NCI-H187 (cell line): Measurements from ENCODE around the gene TEKT2.

Source experiments
- DNase-seq, 2 experiments: peaks; one replicate each; lab custom pipeline; 2025; lab: John Stamatoyannopoulos, UW

Gene TEKT2

DNA sequence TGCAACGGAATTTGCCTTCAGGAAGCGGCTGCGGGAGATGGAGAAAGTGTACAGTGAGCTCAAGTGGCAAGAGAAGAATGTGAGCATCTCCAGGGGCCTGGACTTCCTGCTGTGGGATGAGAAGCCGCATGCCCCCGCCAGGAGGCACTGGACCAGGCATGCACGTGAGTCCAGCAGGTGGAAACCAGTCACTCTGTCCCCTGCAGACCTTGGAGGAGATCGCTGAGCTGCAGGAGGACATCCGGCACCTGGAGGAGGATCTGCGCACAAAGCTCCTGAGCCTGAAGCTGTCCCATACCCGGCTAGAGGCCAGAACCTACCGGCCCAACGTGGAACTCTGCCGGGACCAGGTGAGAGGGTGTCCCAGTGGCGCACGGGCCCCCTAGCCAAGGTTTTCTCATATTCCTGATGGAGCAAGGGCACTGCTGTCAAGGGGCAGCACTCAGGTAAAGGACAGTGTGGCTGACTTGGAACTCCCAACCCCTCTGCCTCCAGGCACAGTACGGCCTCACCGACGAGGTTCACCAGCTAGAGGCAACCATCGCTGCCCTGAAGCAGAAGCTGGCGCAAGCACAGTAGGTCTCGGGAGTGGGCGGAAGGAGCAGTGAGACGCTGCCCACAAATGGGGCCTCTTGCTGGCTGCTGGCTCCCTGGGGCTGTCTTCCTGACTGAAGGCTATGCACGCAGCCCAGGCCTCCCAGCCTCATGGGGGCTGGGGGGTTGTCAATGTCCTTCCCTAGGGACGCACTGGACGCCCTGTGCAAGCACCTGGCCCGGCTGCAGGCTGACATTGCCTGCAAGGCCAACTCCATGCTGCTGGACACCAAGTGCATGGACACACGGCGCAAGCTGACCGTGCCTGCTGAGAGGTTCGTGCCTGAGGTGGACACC is 3.6 kb downstream of the TEKT2 start:
- DNase-seq = no peak

DNA sequence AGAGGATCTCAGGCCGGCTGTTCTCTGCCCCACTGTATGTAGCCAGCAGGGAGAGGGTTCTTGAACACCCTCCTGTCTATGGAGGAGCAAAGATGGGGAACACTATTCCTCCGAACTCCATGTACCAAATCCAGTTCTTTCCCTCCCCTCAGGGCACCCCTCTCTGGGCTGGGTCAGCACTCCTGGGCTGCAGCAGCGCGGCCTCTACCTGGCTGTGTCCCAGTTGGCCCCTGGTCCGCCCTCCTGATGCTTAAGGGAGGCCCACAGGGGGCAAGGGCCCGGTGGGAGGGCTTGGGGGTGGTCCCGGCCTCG is 4.3 kb downstream of the TEKT2 start:
- no peak for DNase-seq

DNA sequence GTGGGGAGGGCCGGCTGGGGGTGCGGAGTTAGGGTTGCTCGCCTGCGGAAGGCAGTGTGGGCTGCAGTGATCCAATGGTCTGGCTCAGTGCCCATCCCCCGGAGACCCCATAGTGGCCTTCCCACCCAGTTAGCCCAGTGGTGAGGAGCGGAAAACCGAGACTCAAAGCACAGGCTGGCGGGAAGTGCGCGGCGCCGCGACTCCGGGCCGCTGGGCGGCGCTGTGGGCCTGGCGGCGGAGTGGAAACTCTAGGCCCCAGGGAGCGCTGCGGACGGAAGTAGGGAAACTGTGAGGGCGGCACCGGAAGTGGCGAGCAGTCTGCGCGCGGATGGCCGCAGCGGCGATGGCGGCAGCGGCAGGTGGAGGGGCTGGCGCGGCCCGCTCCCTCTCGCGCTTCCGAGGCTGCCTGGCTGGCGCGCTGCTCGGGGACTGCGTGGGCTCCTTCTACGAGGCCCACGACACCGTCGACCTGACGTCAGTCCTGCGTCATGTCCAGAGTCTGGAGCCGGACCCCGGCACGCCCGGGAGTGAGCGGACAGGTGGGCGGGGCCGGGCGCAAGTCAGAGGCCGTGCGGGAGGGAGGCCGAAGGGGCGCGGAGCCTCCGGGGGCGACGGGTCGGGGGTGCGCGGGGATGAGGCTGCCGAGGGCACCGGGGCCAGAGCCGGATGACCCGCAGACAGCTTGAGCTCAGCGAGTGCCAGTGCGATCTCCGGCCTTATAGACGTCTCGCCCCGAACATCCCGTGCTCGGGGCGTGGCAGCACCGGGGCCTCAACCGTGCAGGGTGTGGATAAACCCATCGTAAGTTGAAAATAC is 4.9 kb downstream of the TEKT2 start, which contains the start of gene ADPRS:
Gene ADPRS, plus strand, starts transcription at position 316 of the 816 bp plus-strand sequence. Its CDS starts 13 bp downstream, at position 329.
- peak; percentile 59 to 74 for DNase-seq

DNA sequence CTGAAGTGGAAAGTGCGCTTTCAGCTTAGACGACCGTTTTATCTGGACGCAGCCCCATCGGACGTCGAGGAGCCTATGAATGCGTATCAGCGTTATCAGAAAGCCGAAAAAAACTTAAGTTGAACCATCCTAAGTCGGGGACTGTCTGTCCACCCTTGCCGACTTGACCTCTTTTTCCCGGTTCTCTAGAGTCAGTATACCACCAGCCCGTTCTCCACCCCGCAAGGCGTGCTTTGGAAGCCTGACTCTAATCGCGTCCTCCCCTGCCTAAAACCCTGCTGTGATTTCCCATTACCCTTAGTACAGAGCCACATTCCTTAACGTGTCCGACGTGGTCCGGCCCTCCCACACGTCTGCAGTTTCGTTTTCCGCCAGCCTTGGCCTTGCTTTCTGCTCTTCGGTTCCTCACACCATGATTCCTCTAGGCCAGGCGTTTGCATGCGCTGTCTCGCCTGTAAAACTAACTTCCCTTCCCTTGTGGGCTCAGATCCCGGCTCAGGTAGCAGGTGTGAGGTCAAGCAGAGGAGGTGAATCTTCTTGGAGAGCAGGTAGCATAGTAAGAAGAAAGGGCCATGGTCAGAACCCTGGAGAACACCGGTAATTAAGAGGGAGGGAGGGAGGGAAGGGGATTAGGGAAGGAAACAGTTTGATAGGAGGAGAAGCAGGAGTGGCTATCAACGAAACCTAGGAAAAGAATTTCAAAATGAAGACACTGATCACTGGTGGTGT is 5.7 kb downstream of the TEKT2 start:
- DNase-seq = no peak

DNA sequence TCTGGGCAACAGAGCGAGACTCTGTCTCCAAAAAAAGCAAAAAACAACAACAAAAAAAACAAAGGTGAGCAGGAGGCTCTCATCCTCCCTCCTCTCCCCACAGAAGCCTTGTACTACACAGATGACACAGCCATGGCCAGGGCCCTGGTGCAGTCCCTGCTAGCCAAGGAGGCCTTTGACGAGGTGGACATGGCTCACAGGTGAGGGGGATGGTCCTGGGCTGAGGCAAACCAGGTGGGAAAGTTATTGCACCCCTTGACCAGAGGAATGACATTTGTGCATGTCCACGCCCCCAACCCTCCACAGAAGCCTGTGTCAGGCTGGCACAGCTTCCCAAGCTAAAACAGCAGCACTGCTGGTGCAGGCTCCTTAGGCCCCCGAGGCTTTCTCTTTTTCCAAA is 7.2 kb downstream of the TEKT2 start:
- DNase-seq = no peak

DNA sequence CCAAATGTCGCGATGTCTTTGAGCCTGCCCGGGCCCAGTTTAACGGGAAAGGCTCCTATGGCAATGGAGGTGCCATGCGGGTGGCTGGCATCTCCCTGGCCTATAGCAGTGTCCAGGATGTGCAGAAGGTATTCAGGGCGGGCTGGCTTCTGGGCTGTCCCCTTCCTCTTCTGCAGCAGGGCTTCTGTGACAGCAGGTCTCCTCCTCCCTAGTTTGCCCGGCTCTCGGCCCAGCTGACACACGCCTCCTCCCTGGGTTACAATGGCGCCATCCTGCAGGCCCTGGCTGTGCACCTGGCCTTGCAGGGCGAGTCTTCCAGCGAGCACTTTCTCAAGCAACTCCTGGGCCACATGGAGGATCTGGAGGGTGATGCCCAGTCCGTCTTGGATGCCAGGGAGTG is 7.8 kb downstream of the TEKT2 start:
- DNase-seq = no peak

DNA sequence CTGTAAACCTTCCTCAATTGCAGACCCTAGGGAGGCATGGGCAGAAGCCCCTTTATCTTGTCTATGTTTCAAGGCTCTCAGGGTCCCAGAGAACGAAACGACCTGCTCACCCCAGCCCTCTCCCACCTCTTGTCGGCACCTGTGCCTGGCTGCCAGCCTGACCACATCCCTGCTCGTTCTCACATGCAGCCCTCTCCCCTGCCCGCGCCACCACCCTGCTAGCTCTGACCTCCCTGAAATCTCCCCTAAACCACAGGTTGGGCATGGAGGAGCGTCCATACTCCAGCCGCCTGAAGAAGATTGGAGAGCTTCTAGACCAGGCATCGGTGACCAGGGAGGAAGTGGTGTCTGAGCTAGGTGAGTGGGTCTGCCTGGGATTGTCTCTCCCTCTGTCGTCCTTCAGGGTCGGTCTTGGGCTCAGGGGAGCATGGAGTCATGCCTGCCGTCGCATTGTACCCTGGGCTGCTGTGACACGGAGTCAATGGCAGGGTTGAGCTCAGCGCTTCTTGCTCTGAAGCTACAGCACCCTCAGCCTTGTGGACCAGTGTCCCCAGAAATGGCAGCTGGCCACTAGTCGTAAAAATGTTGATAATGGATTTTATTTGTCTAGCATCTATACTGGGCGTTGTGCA is 8.4 kb downstream of the TEKT2 start:
- no peak for DNase-seq

DNA sequence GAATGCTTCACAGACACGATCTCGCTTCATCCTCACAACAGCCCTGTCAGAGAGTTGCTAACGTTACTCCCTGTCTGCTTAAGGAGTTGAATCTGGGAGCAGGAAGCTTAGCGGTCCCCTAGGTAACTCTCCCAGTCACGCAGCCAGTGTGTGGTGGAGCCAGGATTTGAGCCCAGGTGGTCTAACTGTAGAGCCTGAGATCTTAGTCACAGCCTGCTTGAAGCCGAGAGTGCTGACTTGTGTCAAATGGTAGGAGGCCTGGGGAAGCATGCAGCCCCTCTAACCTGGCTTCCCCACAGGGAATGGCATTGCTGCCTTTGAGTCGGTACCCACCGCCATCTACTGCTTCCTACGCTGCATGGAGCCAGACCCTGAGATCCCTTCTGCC is 8.9 kb downstream of the TEKT2 start:
- no peak for DNase-seq

DNA sequence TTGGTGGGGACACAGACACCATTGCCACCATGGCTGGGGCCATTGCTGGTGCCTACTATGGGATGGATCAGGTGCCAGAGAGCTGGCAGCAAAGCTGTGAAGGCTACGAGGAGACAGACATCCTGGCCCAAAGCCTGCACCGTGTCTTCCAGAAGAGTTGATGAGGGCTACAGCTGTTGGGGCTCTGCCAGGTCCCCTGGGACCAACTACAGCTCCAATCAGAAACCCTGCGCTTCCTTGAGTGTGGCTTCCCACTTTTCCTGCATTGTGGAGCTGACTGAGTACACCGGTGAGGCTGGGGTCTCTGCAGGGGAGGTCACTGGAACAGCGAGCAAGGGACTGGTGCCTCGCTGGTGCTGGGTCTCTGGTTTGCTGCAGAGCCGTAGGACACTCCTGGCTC is 9.3 kb downstream of the TEKT2 start:
- DNase-seq = no peak

DNA sequence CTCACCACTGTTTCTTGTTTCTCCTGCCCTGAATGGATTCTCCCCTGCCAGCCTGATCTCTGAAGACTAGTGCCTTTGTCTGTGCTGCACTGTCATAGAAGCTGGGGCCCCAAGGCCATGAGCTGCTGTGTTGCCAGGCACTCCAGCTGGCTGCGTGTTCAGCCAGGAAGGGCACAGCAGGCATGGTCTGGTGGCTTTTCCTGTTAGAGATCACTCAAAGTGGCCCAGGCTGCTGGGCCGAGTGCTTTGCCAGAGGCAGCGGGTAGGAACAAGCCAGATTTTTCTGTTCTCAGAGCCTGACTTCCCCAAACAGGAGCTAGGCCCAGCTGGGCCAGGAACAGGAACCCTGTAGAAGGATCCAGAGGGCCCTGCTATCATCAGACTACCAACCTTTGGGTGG is 10.0 kb downstream of the TEKT2 start:
- no peak for DNase-seq

DNA sequence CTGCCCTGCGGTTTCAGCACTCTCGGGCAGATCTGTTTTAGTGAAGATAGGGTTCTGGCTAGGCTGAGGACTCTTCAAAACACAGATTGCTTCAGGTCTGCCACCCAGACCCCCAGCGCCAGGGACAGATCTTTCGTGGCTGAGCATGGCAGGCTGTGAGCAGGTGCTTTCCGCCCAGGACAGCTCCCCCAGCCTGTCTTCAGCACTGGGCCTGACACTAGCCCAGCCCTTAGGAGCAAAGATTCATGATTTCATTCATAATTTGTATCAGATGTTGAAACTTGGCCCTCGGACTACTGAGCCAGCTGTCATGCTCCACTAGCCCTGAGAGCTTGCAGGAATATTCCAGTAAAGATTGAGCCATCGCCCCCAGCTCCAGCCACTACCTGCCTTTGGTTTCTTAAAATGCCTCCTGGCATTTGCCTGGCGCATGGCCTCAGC is 10.7 kb downstream of the TEKT2 start:
- DNase-seq = no peak

DNA sequence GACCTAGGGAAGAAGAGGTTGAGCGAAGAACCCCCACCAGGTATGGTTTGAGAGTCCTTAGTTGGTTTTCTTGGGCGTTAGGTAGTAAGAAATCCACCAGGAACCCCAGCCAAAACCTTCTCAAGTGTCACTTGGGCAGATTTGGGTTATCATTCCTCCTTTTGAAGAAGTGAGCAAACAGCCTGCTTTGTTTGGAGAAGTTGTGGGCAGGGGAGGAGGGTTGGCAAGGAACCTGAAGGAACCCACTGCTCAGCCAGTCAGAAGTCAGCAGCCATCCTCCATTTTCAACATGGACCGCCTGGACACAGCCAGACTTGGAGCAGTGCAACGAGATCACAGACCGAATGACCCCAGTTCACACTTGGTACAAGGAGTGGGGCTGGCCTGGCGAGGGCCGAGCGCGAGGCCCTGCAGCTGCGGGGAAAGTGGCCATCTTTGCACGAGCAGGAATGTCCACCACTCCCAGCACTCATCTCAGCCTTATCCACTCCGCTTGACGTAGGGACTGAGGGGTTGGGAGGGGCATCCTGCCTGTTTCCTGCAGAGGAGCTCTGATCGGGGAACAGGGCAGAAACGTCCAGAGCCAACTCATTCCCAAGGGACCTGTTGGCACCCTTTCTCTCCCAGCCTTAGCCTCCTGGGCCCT is 12.0 kb downstream of the TEKT2 start:
- no peak for DNase-seq

DNA sequence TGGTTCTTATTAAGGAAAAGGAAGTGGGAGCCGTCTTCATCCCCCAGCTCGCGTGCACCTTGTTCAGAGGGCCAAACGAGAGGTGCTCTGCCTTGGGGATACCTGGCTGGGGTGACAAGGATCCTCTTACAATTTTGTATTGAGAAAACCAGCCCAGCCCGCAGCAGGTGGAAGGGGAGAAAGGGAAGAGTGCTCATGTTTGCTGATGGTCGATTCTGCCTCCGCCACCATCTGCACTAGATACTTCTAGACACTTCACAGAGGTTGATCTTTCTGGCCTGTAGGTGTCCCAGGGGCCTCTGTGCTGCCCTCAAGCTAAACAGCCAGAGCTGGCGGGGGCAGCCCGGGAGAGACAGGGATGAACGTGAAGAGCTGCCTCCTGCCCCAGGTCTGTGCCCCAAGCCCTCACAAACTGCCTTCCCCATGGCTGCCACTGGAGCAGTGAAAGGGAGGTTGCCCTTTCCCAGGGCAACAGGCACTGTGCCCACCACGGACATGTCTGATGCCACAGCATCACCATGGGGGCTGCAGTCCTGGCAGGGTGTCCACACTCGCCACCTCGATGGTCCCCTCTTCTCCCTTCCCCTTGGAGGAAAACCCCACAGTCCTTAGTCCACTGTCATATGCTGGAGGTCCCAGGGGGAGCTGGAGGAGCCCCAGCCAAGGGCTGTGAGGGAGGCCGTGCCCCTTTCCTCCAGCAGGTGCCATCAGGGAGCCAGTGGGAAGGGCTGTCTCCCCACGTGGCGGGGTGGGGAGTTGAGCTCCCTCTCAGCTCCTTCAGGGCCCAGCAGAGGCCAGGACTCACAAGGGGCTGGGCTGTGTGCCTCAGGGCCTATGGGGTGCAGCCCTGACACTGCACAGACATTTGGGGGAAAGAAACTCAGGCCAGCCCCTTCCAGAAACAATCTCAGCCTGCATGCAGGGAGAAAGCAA is 12.9 kb downstream of the TEKT2 start:
- DNase-seq = no peak

DNA sequence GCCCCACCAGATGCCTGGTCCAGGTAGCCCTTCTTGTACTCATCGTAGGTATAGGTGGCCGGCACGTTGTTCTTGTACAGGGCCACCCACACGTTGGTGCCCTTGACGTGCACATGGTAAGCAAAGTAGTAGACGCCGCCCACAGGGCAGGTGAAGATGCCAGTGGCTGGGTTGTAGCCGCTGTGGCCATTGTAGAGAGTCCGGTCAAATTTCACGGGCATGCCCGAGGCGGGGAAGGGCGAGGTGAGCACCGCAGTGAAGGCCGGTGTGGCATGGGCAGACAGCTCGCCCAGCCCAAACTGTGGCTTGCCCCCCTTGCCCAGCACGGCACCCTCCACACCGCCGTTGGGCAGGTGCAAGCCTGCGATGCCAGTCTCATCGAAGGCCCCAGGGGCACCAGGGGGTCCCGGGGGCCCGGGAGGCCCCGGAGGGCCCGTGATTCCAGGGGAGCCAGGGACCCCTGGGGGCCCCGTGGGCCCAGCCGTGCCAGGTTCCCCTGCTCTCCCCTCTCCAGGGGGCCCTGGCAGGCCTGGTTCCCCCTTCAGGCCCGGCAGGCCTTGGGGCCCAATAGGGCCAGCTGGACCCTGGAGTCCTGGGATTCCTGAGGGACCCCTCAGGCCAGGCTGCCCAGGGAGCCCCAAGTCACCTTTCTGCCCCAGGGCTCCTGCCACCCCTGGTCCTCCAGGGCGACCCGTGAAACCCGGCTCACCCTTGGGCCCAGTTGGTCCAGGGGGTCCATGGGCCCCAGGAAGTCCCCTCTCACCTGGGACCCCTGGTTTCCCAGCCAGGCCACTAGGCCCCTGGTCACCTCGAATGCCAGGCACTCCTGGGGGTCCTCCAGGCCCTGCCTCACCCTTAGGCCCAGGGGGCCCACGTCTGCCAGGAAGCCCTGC is 14.0 kb downstream of the TEKT2 start:
- DNase-seq = no peak

DNA sequence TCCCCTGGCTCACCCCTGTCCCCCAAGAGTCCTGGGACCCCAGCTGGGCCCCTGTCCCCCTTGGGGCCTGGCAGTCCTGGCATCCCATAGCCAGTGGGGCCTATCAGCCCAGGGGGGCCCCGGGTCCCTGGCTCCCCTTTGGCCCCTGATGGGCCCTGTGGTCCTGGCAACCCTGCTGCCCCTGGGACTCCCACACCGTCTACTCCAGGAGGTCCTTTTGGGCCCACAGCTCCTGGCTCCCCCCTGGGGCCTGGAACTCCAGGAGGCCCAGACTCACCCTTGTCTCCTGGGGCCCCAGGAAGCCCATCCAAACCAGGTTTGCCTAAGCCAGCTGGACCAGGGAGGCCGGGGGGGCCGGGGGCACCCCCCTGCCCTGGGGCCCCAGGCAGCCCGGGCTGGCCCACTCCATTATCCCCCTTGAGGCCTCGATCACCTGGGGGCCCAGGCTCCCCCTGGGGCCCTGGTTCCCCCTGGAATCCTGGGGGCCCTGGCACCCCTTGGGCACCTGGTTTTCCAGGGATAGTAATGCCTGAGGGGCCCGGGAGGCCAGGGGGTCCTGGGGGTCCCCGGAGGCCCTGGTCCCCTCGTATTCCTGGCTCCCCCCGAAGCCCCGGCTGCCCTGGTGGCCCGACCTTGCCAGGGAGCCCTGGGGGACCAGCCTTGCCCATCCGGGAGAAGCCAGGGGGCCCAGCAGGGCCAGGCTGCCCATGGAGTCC is 14.9 kb downstream of the TEKT2 start:
- DNase-seq = no peak

DNA sequence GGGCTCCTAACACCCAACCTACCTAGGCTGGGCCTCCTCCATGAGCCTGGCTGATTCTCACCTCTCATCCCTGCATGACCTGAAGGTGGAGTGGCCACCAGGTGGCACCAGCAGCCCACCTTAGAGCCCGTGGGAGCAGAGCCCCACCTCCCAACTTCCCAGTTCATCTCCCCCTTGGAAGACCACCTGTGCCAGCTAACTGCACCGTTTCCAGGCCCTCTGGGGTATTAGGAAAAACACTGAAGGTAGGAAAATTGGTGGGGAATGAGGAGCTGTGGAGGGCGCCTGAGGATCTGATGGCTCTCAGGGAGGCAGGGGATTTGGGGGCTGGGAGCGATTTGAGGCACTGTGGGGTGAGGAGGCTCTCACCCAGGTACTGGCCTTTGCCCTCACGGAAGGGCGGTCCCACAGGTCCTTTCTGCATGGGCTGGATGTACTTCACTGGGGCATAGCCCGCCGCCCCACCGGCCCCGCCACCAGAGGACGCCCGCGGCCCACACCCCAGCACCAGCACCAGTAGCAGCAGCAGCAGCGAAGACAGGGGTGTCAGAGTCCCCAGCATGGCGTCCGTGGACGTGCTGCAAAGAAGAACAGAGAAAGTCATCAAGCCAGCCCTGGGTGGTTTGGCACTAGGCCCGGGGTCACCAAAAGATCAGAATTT is 15.9 kb downstream of the TEKT2 start:
- DNase-seq = peak; percentile 45 to 57

DNA sequence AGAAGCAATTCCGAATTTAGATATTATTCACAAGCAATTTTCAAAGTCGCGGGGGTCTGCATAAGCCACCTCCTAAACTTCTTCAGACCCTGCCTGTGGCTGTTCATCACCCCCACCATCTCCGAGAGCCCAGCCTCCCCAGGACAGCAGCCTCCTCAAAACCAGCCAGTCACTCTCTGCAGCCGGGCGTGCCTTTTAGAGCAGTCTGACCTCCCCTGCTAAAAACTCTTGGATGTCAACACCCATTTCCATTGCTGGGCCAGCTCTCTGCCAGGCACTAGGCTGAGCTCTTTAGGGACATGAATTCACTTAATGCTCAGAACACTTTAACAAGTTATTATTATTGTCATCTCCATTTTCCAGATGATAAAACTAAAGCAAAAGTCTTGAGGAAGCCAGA is 16.5 kb downstream of the TEKT2 start:
- no peak for DNase-seq

DNA sequence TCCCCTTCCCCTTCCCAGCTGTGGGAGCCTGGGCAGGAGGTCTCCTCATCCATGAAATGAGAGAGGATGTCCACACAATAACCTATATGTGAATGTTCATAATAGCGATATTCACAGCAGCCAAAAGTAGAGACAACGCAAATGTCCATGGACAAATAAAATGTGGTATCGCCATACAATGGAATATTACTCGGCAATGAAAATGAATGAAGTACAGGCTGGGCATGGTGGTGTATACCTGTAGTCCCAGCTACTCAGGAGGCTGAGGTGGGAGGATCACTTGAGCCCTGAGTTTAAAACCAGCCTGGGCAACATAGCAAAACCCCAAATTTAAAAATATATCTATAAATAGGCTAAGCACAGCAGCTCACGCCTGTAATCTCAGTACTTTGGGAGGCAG is 17.7 kb downstream of the TEKT2 start:
- DNase-seq = no peak
